LNCAP (cell line): ENCODE measurements around the gene CYB561D1.
A peak's percentile ranks its signal among the peaks of the same experiment; 100 is the strongest.

Source experiments
- CTCF ChIP-seq: fragments of 450-650 bp; IDR thresholded peaks from 2 replicates; pipeline ENCODE4 v1.5.1; 2017; ENCODE audit warnings: mild to moderate bottlenecking

Gene CYB561D1

DNA sequence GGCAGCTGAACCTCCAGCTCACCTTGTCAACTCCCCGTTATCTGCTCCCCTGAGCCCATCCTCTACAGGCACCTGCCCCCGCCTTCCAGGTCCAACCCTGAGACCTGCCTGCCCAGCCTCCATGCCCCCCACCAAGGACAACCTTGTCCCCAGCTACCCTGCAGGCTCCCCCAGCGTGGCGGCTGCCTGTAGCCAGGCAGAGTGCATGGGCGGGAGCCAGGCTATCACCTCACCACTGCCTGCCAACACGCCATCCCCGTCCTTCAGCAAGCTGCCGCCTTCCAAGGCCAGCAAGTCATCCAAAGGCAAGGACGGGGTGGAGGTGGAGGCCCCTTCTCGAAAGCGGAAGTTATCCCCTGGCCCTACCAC is 3.0 kb upstream of the CYB561D1 start:
- TF ChIP-seq CTCF, result peak; percentile 13; the same call in 1 of the 2 replicates

DNA sequence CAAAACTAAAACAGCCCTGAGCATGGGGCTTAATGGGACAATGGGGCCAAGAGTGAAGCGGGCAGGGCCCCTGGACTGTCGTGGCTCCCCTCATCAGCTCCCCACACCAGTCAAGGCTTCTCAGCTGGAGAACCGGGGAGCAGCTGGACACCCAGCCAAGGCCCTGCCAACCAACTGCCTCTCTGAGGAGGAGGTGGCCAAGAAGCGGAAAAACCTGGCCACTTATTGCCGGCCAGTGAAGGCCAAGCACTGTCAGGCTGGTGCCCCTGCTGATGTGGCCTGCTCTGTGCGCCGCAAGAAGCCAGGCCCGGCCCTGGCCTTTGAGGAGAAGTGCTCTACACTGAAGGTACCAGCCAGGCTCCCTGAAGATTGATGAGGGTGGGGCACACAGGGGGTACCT is 2.5 kb upstream of the CYB561D1 start:
- no peak for TF ChIP-seq CTCF

DNA sequence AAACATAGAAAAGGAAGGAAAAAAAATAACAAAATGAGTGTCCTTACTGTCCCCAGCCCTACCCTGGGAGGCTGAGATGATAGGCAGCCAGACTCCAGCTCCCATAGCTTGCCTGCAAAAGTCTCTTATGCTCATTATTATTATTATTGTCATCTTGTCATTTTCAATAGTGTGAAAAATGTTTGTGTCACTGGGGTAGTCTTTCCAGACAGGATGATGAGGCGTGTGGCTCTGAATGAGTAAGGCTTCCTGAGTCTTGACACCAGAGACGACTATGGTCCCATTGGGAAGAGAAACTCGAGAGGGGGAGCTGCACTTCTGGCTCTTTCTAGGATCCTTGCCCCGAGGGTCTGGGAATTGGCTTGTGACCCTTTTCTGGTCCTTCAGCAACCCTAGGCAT is 1.1 kb upstream of the CYB561D1 start:
- no peak for TF ChIP-seq CTCF

- TF ChIP-seq CTCF, result no peak
These were observed 667 bp upstream of the CYB561D1 start for GRCh38 chr1:109493227-109493626.

GRCh38 chr1:109495738-109496137 is 1.8 kb downstream of the CYB561D1 start:
- TF ChIP-seq CTCF, result no peak

DNA sequence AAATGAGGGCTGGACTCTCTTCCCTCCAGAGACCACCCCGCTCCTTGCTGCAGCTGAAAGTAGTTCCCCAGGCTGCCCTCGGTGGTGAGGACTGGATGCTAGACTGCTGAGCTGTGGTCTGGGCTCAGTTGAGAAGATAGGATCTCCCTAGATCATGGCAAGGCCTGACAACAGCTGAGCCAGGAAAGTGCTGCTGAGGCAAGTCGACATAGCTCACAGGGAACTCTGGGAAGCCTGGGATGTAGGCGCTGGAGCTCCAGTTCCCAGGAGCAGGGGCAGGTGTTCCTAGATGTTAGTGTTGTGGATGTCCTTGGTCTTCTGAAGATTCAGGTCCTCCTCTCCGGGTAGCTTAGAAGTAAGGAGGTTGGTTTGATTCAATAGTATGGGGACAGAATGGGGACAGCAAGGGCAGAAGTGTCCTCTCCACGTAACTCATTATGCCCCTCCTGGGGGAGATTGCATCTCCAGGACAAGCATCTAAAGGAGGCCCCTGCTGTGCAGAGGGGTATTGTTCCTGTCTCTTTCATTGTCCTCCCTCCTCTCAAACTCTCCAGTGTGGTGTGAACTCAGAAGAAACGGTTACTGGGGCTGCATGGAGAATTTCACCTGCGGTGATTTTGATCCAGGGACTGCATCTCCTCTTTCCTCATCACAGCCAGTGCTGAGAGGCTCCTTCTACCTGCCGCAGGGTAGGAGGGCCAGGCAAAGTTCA is 3.7 kb downstream of the CYB561D1 start:
- TF ChIP-seq CTCF, result no peak

DNA sequence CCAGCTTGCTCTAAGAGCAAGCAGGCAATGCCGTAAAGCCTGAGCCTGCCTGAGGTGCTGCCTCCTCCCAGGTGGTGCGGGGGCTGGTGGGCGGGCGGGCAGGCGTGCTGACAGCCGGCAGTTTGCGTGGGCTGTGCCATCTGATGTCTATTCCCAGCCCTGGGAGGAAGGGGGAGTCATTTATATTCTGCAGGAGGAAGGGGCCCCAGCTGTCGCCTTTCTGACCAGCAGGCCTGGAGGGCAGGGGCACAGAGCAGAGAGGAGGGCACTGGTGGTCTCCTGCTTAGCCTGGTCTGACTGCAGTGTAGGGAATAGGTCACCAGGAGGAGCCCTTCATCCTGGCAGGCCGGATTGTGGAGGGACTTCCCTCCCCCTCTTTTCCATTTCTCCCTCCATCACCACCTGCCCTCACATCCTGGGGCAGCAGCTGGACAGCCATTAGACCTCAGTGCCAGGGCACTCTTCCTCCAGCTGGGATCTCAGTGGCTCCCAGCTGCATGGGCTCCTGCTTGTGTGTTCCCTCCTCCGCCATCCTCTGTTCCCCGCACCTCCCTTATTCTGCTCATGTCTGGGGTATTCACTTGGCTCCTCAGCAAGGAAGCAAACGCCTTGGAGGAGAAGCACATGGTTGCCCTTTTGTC is 4.4 kb downstream of the CYB561D1 start:
- peak; percentile 58 for TF ChIP-seq CTCF
